Measurements from ENCODE around the gene CLIC5. TPM values are rescaled to one million over a fixed set of nuclear protein-coding genes. Genes with fewer than 3 reads are reported as not detected.

Gene CLIC5
- total RNA-seq, 4 donors from 2014 or later = 18.2 to 128 (median 119) TPM

GRCh38 chr6:45990162-45990561 lies 25.5 kb downstream of the CLIC5 start:
- DNase-seq = no peak
- no peaks in the 10 kb centered on the region for H3K9me3 ChIP-seq
- no peak overlapping the region for H3K27ac ChIP-seq
- no peak for TF ChIP-seq CTCF (IDR thresholded peaks at IDR 0.05)
- TF ChIP-seq POLR2A (IDR thresholded peaks at IDR 0.05) = no peak
- H3K36me3 ChIP-seq = no peaks in the 10 kb centered on the region
- H3K4me1 ChIP-seq = peaks cover 0 to 18% (median 0%) of the 10 kb centered on the region in 4 donors
- H3K4me3 ChIP-seq = no peak overlapping the region
- no peaks in the 10 kb centered on the region for H3K27me3 ChIP-seq

DNA sequence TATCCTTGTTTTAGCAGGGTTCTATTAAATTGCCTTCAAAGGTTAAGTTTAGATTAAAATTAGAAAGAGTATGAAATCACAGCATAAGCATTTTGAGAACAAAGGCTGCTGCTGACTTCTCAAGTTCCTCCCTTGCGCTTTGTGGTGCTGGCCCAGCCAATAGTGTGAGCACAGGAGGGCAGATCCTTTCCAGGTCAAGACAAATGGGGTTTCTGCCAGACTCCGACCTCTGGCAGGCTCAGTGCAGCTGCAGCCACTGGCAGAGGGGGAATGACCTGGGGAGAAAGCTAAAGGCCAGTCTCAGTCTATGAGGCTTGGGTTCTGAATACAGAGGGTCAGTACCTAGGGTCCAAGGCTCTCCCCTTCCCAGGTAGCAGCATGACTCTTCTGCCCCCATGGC lies 27.0 kb downstream of the CLIC5 start:
- H3K9me3 ChIP-seq = no peaks in the 10 kb centered on the region
- no peaks in the 10 kb centered on the region for H3K36me3 ChIP-seq
- no peak for DNase-seq
- TF ChIP-seq CTCF (IDR thresholded peaks at IDR 0.05) (no peak), POLR2A (IDR thresholded peaks at IDR 0.05) (no peak)
- H3K27ac ChIP-seq = peak overlapping the region in 2 of 4 donors; percentile 8 to 41
- H3K4me3 ChIP-seq = no peak overlapping the region
- no peaks in the 10 kb centered on the region for H3K27me3 ChIP-seq
- peaks cover 0 to 18% (median 0%) of the 10 kb centered on the region in 4 donors for H3K4me1 ChIP-seq

DNA sequence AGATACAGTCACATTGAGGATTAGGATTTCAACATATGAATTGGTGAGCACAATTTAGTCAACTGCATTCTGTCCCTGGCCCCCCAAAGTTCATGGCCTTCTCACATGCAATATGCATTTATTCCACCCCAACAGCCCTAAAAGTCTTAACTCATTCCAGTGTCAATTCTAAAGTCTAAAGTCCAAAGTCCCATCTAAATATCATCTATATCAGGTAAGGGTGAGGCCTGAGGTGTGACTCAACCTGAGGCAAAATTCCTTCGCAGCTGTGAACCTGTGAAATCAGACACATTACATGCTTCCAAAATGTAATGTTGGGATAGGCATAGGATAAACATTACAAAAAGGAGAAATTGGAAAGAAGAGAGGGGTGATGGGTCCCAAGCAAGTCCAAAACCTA lies 27.8 kb downstream of the CLIC5 start:
- no peak for DNase-seq
- TF ChIP-seq POLR2A (IDR thresholded peaks at IDR 0.05) = no peak
- no peak for TF ChIP-seq CTCF (IDR thresholded peaks at IDR 0.05)
- H3K27ac ChIP-seq = peak overlapping the region in 2 of 4 donors; percentile 41 to 47

DNA sequence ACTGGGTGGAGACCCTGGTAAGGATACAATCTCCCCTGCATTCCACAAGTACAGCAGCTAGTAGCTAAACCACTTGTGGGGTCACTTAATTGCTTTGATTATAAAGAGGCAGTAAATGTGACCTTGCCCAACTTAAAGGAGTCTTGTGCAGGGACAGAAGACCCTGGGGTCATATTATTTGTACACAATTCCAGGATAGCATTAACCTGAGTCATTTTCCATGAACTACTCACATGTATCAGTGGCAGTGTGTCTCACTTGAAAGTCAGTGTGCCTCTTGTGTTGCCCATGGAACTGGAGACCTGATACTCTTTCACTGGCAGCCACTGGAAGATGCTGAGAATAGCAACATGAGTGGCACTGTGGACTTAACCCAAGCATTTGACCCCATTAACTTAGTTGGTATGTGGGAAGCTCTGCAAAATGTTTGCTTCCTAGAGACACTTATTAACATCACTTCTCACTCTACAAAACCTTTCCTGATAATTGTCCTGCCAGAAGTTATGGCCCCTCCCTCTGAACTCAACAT lies 28.9 kb downstream of the CLIC5 start:
- TF ChIP-seq CTCF (IDR thresholded peaks at IDR 0.05) (no peak), POLR2A (IDR thresholded peaks at IDR 0.05) (no peak)
- no peak overlapping the region for H3K4me3 ChIP-seq
- H3K27ac ChIP-seq = peak overlapping the region in 2 of 4 donors; percentile 41 to 47
- H3K27me3 ChIP-seq = no peaks in the 10 kb centered on the region
- H3K36me3 ChIP-seq = no peaks in the 10 kb centered on the region
- H3K9me3 ChIP-seq = no peaks in the 10 kb centered on the region
- peaks cover 0 to 18% (median 0%) of the 10 kb centered on the region in 4 donors for H3K4me1 ChIP-seq
- DNase-seq = no peak

More for the DNA sequence above, 27.8 kb downstream of the CLIC5 start:
- Histone ChIP-seq H3K4me3 (no peak overlapping the region), H3K9me3 (no peaks in the 10 kb centered on the region), H3K4me1 (peaks cover 0 to 18% (median 0%) of the 10 kb centered on the region in 4 donors), H3K36me3 (no peaks in the 10 kb centered on the region), H3K27me3 (no peaks in the 10 kb centered on the region)

DNA sequence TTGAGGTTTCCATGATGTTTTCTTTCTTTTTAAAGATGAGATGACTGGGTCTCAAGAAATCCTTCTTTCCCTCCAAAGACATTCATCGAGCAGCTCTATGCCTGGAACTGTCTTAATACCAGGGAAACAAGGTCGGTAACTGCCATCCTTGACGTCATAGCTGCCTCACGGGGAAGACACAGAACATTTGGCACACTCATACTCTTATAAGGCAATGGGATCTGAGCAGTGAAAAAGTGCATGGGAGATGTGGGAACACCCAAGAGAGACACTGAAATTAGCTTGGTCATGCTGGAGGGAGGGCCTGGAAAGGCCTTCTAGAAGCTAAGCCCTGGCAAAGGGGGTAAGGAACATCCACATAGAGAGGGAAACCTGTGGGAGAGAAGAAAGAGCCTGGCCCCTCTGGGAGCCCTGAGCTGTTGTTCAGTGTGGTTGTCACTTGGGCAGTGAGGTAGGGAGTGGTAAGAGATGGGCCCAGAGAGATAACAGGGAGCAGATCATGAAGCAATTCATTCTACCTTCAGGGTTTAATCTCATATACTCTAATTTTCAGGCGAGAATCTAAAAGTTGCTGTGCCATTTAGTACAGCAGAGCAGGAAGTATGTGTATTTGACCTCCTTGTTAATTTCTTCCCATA lies 30.8 kb downstream of the CLIC5 start:
- Histone ChIP-seq H3K27ac (no peak overlapping the region), H3K4me1 (peaks cover 0 to 18% (median 0%) of the 10 kb centered on the region in 4 donors), H3K9me3 (no peaks in the 10 kb centered on the region)

More for the DNA sequence above, 30.8 kb downstream of the CLIC5 start:
- Histone ChIP-seq H3K4me3 (no peak overlapping the region), H3K36me3 (no peaks in the 10 kb centered on the region), H3K27me3 (no peaks in the 10 kb centered on the region)
- TF ChIP-seq POLR2A (IDR thresholded peaks at IDR 0.05) (no peak), CTCF (IDR thresholded peaks at IDR 0.05) (no peak)
- DNase-seq = no peak
